ENCODE data around the gene TEF.
"Not testable (repeated sequence)": the region's sequence is repeated elsewhere in the genome, so short reads cannot be mapped to it uniquely, and the experiment has no call there.

Gene TEF

DNA sequence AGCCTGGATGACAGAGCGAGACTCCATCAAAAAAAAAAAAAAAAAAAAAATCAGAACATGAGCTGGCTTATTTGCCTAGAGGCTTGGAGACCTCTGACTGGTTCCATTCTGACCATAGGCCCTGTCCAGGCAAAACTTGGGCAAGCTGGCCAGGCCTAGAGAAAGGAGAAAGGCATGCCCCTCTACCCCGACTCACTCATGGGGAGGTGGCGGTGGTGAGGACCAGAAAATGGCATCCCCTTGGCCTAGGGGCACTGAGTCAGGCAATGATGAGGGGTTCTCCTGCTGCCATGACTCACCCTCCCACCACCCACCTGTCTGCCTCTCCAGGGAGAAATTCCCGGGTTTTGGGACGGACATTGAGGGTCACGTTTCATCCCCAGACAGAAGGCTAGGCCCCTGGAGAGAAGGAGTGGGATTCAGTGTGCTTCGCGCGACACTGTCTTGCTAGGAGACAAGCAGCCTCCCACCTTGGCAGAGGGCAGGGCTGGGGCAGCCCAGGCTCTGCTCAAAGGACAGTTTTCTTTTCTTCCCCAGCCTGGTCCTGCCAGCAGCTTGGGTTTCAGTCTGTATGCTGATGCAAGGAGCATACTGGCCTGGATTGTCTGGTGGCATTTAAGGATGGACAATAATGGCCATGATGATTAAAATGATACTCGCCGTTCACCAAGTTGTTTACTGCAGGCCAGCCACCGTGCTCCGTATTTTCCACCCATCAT is 47.6 kb downstream of the TEF start:
- DNase-seq, result no peak

GRCh38 chr22:41429951-41430332 is 48.2 kb downstream of the TEF start:
- no peak for DNase-seq

- DNase-seq, result no peak
Observed at GRCh38 chr22:41431656-41432055, 49.9 kb downstream of the TEF start.

GRCh38 chr22:41433480-41433879 is 51.7 kb downstream of the TEF start:
- not testable (repeated sequence) for DNase-seq

DNA sequence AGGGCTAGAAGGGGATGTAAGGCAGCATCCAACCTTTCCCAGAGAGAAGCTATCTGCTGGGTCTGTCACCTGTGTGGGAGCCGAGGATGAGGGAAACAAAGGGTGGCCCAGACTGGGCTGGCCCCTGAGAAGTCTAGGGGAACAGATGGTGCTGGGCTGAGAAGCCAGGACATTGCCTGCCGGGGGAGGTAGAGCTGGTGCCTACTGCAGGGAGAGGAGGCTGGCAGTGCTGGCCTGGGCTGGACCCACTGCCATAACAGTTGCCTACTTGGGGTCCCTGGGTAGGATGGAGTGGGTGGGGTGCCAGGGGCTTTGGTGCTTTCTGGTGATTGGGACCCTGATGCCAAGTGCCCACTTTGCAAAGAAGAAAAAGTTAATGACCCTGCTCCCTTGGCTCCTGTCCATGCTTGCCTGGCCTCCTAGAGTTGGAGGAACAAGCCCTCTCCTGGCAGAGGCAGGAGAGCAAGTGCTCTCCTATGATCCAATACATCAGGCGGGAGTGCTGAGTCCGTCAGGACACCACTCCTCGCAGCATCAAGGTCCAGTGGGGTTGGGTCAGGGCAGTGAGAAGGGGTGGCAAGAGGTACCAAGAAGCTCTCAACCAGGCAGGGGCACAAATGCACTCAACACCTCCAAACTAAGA is 52.7 kb downstream of the TEF start:
- DNase-seq, result not testable (repeated sequence)

- DNase-seq, result no peak
Observed at GRCh38 chr22:41435560-41435959, 53.8 kb downstream of the TEF start.

DNA sequence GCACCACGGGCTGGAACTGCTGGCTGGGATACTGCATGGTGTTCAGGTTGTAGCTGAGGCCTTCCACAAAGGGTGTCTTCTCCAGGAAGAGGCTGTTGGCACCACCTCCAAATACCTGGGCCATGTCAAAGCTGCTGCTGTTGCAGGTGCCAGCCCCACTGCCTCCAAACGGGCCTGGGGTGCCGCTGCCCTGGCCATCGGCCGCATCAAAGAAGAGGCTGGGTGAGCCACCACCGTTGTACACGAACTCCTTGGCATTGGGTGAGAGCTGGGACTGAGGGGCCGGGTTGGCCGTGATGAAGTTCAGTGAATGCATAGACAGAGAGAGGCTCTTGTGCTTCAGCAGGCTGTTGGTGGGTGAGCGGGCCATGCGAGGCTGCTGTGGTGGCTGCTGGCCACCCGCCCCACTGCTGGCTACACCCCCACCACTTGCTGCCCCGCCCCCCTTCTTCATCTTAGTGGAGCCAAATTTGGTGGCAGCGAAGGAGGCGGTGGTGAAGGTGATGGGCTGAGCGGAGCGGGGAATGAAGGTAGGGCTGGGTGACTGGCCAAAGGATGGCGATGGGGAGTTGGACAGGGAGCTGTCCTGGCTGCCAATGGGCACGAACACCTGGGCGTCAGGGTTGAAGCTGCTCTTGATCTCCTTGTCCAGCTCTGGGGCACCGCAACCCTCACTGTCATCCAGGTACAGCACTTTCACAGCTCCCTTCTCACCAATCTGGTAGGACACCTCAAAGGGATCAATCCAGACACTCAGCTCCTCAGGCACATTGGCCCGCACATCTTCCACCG is 54.8 kb downstream of the TEF start:
- no peak for DNase-seq

DNA sequence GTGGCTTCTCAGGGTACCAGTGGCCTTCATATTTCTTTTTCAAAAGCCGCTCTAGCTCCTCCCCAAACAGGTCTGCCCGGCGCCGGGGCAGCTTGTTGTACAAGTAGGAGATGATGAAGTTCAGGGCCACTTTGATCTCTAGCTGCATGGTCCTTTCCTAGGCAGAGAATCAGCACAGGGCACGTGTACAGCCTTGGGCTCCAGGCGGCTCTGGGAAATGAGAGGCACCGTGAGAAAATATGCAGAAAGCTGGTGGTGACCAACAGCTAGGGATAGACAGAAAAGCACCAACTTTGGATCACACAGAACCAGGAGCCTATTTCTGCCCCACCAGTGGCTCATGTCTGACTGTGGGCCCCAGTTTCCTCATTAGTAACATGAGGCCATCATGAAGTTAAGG is 55.5 kb downstream of the TEF start:
- no peak for DNase-seq

GRCh38 chr22:41440511-41440910 is 58.8 kb downstream of the TEF start:
- DNase-seq, result not testable (repeated sequence)

DNA sequence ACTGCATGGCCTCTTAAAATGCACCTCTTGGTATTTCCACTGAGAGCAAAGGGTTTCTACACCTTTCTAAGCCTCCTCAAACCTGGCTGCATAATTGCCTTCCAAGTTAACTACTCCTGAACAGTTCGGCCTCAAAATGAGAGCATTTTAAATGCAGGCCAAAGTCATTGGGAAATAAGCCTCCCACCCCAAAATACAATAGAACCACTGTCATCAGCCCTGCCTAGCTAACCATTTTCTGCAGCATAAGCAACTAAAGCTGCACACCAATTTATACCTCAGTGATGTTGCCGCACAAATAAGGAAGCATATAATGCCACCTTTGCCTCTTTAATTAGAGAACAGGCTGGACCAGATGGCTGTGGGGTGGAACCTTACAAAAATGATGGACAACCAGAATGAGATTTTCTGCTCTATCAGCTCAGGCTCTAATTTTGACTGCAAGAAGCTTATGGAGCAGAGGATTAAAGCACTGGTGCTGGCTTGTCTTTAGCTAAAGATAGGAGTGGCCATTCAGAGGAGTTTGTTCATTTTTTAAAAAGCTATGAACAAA is 60.6 kb downstream of the TEF start:
- no peak for DNase-seq

DNA sequence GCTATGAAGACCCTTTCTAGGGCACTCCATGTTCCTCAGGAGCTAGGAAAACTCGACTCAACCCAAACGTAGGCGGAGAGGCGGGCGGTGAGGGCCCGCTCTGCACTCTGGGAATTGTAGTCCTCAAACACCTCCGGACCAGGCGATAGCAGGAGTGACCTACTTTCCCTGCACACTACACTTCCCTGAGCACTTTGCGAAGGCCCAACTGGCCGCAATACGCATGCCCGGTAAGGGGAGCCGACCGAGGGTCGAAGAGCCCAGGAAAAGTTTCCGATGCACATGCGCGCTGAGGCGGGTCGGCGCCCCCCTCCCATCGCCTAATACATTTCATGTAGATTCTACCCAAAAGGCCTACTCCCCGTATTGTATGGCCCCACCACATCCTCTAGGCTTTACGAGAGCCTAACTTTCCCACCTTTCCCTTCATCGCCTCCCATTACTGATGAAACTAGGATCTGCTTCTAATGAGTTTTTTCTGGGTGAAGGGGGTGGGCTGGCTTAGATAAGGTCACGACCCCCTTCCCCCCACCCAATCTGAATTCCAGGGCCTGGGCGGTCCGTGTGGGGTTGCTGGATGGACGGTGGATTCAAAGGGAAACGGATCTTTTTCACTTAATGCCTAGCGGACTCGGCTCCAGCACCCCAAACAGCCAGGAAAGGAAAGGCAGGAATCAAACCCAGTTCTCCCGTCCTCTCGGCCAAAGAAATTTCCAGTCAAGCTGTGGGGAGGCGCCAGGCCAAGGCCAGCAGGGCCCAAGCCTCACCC is 62.8 kb downstream of the TEF start:
- peak; percentile 93 for DNase-seq

GRCh38 chr22:41445129-41446056 is 63.7 kb downstream of the TEF start:
- peak; percentile 35 for DNase-seq

DNA sequence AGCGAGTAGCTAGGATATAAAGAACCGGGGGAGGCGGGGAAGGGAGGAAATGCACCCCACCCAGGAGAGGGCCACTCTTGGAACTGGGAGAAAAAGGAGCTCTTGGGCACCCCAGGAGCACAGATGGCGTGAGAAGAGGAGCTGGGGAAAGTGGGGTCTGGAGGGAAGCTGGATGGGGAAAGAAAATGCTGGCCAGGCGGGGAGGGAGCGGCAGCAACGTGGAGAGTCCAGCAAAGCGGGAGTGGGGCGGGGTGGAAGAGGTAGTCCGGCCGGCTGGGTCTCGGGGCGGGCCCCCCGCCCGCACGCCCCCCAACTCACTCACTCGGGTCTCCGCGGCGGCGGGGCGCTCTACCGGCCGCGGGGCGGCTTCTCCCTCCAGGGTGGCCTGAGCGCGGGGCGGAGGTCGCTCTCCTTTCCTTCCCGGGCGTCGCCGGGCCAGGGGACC is 64.3 kb downstream of the TEF start:
- DNase-seq, result peak; percentile 39

DNA sequence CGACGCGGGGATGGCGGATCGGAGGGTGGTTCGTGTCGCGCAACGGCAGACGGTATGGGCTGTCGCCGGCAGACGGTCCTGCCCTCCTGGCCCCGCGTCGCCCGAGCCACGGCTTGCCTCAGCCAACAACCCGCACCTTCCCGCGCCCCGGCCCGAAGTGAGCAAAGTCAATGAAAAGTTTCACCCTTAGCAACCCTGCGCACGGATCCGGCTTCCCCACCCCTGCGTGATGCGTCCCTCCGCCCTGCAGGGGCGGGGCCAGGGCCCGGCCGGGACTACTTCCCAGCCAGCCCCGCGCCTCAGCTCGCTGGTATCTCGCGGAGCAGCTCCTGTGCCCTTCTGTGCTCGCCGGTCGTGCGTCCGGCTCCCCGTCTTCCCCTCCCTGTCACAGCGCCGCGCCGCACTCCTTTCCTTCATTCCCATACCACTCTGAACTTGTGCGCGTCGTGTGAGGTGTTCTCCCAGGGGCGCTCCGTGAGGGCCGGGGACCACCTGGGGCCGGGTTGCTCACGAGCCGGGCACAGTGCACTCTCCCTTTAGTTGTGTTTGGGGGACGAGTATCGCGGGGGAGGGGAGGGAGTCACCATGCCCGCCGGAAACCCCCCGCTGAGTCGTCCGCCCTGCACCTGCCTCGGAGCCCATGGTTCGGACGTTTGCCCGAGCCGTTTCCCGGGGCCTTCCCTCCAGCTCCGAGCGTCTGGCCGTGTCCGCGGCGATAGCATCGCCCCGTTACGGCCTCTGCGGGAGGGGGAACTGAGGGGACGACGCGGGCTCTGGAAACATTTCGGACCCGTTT is 65.1 kb downstream of the TEF start, which contains the start of gene TOB2:
Gene TOB2, minus strand, starts transcription at position 163 of the 796 bp plus-strand sequence. CDS start 9,456 bp downstream, outside the sequence.
- DNase-seq, result peak; percentile 95

DNA sequence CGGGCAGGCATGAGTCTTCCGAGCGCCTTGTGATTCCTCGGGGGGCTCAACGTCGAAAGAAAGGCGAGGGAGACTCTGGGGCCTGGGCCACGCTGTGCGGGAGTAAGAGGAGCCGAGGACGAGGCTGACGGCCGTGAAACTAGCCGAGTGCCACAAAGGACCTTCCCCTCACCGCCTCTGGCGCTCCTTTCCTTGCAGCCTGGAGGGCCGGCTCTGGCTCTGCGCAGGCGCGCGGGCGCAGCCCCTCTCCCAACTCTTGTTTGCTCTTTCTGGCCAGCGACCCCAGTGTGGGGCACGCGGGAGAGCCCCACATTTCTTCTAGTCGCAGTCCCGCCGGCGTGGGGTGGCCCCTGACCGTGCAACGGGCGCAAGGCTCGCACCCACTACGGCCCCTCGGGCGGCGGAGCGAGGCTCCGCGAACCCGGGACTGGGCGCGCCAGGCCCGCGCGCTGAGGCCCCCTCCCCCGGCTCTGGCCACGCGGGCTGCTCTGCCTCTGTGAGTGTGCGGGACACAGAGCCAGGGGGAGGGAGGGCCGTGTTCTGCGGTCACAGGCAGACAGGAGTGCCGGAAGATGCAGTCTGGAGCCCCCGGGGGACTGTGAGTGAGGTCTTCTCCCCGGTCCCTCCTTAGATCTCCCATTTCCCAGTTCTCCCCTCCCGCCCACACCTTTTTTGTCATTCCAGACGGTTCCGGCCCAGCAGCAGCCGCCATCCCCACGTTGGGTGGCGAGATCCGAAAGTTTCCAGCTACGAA is 65.9 kb downstream of the TEF start:
- peak; percentile 73 for DNase-seq

GRCh38 chr22:41448189-41448808 is 66.6 kb downstream of the TEF start:
- DNase-seq, result peak; percentile 94

Measured in stimulated activated CD4-positive, alpha-beta T cell treated with anti-CD3 and anti-CD28 coated beads, Interleukin-15, amount 100 ng/mL, for 24 hours (primary cell).